Mesothelial cell of epicardium (in vitro differentiated cells): ENCODE data around the gene KDM4C. TPM values are rescaled to one million over a fixed set of nuclear protein-coding genes. Genes with fewer than 3 reads are reported as not detected.

ENCODE experiments used
- DNase-seq, 2 experiments: peaks; one replicate each; pipeline ENCODE4 v3.0.0; 2021; ENCODE audit warnings: low spot score in 2 of 2; ENCODE audit not compliant: unreplicated experiment in 2 of 2
- H3K27ac Mint-ChIP-seq: 2 replicates; pipeline ENCODE4 v1.8.0; 2021; ENCODE audit warnings: mixed read lengths
- H3K27me3 Mint-ChIP-seq: 2 replicates; pipeline ENCODE4 v1.8.0; 2021; ENCODE audit warnings: low read depth, mixed read lengths
- H3K36me3 Mint-ChIP-seq: 2 replicates; pipeline ENCODE4 v1.8.0; 2021; ENCODE audit warnings: mixed read lengths
- H3K4me1 Mint-ChIP-seq: 2 replicates; pipeline ENCODE4 v1.8.0; 2021; ENCODE audit warnings: mixed read lengths
- H3K4me3 Mint-ChIP-seq: 2 replicates; pipeline ENCODE4 v1.8.0; 2021; ENCODE audit warnings: mild to moderate bottlenecking, moderate library complexity, mixed read lengths
- H3K9me3 Mint-ChIP-seq: 2 replicates; pipeline ENCODE4 v1.8.0; 2021; ENCODE audit warnings: mixed read lengths
- total RNA-seq: library from RNA; stranded (reverse); gene quantifications from 3 replicates; pipeline ENCODE4 v1.2.1, GENCODE V29; 2021
- TF ChIP-seq, protein P1 (sequence below): fragments of 200-600 bp; sonication (generic); IDR thresholded peaks from one replicate; pipeline ENCODE4 v1.5.0; 2021; ENCODE audit warnings: antibody characterized with exemption; ENCODE audit not compliant: unreplicated experiment

Gene KDM4C
- total RNA-seq, 1 donor from 2014 or later: 25.4 TPM

DNA sequence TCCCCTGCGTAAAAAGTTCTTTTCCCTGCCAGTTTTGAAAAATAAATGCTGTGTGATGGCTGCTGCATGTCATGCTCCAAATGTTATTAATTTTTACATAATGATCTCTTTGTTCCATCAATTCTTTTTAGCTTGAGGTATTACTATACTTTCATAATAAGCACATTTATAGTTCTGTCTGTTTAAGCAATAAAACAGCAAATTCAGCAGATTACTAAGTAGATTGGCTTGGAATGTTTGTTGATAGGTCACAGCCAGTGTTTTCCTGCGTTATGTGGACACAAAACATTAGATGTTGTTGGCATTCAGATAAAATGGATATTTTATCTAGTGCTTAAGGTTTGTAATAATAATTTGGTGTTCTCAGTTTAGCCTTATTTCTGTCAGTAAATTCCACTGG is 242.0 kb downstream of the KDM4C start:
- Mint-ChIP-seq H3K4me3 (no peak overlapping the region), H3K27ac (no peak overlapping the region), H3K36me3 (peaks cover 13% of the 10 kb centered on the region), H3K9me3 (peaks cover 3% of the 10 kb centered on the region), H3K4me1 (no peaks in the 10 kb centered on the region), H3K27me3 (no peaks in the 10 kb centered on the region)
- TF ChIP-seq, protein P1, sequence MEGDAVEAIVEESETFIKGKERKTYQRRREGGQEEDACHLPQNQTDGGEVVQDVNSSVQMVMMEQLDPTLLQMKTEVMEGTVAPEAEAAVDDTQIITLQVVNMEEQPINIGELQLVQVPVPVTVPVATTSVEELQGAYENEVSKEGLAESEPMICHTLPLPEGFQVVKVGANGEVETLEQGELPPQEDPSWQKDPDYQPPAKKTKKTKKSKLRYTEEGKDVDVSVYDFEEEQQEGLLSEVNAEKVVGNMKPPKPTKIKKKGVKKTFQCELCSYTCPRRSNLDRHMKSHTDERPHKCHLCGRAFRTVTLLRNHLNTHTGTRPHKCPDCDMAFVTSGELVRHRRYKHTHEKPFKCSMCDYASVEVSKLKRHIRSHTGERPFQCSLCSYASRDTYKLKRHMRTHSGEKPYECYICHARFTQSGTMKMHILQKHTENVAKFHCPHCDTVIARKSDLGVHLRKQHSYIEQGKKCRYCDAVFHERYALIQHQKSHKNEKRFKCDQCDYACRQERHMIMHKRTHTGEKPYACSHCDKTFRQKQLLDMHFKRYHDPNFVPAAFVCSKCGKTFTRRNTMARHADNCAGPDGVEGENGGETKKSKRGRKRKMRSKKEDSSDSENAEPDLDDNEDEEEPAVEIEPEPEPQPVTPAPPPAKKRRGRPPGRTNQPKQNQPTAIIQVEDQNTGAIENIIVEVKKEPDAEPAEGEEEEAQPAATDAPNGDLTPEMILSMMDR: no peak
- DNase-seq: no peak

DNA sequence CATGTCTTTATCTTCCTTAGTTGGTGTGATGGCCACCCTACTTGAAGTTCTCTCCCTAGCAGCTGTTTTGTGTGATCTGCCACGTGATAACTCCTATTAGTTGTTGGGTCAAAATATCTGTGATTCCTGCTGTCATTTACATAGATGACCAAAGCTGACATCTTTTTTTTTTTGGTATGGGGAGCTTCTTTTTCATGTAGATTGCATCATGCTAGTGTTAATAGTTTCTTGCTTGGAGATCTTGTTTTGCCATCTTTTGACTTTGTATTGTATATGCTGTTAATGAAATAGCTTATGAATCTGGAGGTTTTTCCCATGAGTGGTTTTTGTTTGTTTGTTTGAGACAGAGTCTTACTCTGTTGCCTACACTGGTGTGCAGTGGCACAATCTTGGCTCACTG is 243.8 kb downstream of the KDM4C start:
- TF ChIP-seq, protein P1: no peak
- no peak overlapping the region for H3K27ac Mint-ChIP-seq
- DNase-seq: no peak
- peaks cover 3% of the 10 kb centered on the region for H3K9me3 Mint-ChIP-seq
- no peaks in the 10 kb centered on the region for H3K27me3 Mint-ChIP-seq
- no peaks in the 10 kb centered on the region for H3K4me1 Mint-ChIP-seq
- no peak overlapping the region for H3K4me3 Mint-ChIP-seq
- peaks cover 3% of the 10 kb centered on the region for H3K36me3 Mint-ChIP-seq

DNA sequence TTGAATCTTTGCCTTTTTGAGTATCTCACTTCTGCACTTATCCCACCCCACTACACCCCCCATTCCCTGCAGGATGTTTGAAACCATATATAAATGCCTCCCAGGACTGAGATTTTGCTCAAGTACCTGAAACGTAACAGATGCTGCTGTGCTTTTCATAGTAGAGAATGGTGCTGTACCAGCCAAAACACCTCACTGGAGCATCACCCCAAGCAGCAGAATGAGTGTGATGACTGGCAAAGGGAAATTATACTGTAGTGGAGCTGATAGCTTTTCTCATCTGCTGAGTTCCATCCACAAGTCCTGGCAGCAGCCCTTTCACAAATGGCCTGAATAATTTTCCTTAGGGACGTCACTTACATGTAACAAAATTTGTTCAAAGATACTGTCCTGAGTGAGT is 246.1 kb downstream of the KDM4C start:
- H3K36me3 Mint-ChIP-seq: peaks cover 13% of the 10 kb centered on the region
- no peaks in the 10 kb centered on the region for H3K4me1 Mint-ChIP-seq
- no peak for DNase-seq
- TF ChIP-seq, protein P1: no peak
- no peaks in the 10 kb centered on the region for H3K27me3 Mint-ChIP-seq
- H3K4me3 Mint-ChIP-seq: no peak overlapping the region
- H3K27ac Mint-ChIP-seq: no peak overlapping the region
- peaks cover 7% of the 10 kb centered on the region for H3K9me3 Mint-ChIP-seq

DNA sequence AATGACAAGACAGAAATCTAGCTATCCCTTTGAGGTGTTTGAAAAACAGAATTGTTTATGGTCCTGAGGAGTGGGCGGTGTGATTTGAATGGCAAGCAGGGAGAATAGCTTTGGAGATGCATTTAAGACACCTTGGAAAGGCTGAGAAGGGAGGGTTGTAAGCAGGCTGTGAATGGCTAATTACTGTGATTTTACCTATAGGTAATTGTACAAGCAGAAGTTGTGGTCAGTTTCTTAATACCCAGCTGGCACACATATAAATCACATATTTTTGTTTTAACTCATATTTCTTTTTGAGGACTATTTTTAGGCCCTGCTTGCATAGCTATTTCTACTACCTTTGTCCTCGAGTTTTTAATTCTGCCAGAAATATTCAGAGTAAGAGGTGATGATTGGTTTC is 248.6 kb downstream of the KDM4C start:
- Mint-ChIP-seq H3K27ac (no peak overlapping the region), H3K4me1 (no peaks in the 10 kb centered on the region), H3K4me3 (no peak overlapping the region), H3K36me3 (peaks cover 22% of the 10 kb centered on the region), H3K9me3 (peaks cover 12% of the 10 kb centered on the region), H3K27me3 (no peaks in the 10 kb centered on the region)
- TF ChIP-seq, protein P1: no peak
- no peak for DNase-seq

DNA sequence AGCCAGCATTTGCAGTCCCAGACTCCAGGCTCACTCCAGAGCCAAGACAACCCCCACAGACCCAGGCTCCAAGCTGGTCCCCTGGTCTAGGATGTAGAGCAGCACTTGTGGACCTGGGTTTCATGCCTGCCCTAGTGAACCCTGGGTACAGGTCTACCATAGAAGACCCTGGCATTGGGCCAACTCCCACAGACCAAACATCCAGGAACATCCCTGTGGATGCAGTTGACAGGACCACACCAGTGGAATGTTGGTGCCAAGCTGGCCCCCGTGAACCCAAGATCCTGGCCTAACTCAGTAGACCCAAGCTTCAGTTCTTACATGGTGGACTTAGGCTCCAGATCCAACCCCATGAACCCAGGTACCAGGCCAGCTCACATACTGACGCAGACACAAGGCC is 250.6 kb downstream of the KDM4C start:
- Mint-ChIP-seq H3K27ac (no peak overlapping the region), H3K36me3 (peaks cover 23% of the 10 kb centered on the region), H3K27me3 (no peaks in the 10 kb centered on the region), H3K4me1 (no peaks in the 10 kb centered on the region), H3K9me3 (peaks cover 9% of the 10 kb centered on the region), H3K4me3 (no peak overlapping the region)
- TF ChIP-seq, protein P1: no peak
- DNase-seq: no peak

DNA sequence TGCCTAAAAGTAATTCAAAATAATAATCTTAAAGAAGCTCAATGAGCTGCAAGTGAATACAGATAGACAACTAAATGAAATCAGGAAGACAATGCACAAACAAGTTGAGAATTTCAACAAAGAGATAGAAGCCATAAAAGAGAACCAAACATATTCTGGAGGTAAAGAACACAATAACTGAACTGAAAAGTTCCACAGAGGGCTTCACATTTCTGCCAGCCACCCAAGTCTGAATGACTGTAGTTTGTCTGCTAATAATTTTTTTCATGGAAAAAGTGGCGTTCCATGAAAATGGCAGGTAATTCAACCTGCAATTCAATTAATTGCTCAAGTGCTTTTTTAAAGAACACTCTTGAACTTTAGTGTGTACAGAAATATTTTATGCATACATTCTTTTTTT is 251.3 kb downstream of the KDM4C start:
- Mint-ChIP-seq H3K27me3 (no peaks in the 10 kb centered on the region), H3K27ac (no peak overlapping the region), H3K36me3 (peaks cover 25% of the 10 kb centered on the region), H3K4me1 (no peaks in the 10 kb centered on the region), H3K9me3 (peaks cover 9% of the 10 kb centered on the region), H3K4me3 (no peak overlapping the region)
- DNase-seq: no peak
- TF ChIP-seq, protein P1: no peak
